ENCODE results near the gene CENPX.

Gene CENPX

DNA sequence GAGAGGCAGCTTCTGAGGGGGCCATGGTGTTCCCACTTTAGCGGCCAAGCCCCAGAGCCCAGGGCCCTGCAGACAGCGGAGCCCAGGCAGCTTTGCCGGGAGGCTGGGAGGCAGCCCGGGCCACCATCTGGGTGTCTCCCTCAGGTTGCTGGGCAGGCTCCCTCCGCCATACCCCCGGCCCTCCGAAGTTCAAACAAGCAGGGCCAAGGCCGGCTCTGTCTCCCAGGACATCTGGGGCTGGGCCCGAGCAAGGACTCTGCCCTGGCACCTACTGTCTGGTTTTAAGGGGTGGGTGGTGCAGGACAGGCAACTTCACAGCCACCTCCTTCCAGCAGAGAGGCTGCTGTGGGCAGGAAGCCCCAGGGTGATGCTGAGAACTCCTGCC lies 40.3 kb upstream of the CENPX start:
- peak overlapping the region; percentile 95 for H3K27ac ChIP-seq
- TF ChIP-seq, protein P1, sequence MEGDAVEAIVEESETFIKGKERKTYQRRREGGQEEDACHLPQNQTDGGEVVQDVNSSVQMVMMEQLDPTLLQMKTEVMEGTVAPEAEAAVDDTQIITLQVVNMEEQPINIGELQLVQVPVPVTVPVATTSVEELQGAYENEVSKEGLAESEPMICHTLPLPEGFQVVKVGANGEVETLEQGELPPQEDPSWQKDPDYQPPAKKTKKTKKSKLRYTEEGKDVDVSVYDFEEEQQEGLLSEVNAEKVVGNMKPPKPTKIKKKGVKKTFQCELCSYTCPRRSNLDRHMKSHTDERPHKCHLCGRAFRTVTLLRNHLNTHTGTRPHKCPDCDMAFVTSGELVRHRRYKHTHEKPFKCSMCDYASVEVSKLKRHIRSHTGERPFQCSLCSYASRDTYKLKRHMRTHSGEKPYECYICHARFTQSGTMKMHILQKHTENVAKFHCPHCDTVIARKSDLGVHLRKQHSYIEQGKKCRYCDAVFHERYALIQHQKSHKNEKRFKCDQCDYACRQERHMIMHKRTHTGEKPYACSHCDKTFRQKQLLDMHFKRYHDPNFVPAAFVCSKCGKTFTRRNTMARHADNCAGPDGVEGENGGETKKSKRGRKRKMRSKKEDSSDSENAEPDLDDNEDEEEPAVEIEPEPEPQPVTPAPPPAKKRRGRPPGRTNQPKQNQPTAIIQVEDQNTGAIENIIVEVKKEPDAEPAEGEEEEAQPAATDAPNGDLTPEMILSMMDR (conservative IDR thresholded peaks at IDR 0.05): no peak

DNA sequence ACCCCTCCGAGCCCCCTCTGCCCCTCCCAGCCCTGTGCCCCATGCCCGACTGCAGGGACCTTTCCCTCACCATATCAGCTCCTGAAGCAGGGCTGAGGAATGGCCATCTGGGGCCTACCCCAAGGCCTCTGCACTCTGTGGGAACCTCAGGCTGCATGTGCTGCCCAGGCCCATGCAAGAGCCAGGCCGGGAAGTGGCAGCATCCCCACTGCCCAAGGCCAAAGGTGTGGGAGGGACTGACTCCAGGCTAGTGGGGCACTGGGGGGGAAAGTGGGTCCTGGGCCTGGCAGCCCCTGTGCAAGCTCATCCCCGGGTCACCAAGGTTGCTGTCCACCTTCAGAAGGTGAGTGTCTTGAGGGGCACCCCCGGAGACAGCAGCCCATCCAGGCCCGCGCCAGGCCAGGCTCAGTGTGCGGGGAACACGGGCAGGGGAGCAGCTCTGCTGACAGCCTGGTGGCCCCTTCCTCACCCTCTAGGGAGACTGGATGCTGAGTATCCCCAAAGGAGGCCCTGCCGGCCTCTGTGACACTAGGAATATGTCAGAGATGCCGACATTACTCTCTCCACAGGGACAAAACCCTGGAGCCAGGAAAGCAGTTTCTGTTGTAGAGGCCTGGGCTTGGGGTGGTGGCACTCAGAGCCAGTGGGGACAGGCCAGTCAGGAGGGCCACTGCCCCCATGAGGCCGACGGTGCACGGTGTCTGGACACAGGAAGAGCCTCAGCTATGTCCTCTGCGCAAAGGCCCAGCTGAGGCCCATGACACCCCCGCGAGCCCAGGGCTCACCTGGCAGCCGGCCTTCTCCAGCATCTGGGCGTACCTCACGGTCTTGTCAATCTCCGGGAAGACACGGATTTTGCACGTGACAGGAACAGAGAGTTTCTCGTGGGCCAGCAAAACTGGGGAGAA lies 39.7 kb upstream of the CENPX start:
- TF ChIP-seq, protein P1 (conservative IDR thresholded peaks at IDR 0.05): no peak
- peak overlapping the region; percentile 95 for H3K27ac ChIP-seq

DNA sequence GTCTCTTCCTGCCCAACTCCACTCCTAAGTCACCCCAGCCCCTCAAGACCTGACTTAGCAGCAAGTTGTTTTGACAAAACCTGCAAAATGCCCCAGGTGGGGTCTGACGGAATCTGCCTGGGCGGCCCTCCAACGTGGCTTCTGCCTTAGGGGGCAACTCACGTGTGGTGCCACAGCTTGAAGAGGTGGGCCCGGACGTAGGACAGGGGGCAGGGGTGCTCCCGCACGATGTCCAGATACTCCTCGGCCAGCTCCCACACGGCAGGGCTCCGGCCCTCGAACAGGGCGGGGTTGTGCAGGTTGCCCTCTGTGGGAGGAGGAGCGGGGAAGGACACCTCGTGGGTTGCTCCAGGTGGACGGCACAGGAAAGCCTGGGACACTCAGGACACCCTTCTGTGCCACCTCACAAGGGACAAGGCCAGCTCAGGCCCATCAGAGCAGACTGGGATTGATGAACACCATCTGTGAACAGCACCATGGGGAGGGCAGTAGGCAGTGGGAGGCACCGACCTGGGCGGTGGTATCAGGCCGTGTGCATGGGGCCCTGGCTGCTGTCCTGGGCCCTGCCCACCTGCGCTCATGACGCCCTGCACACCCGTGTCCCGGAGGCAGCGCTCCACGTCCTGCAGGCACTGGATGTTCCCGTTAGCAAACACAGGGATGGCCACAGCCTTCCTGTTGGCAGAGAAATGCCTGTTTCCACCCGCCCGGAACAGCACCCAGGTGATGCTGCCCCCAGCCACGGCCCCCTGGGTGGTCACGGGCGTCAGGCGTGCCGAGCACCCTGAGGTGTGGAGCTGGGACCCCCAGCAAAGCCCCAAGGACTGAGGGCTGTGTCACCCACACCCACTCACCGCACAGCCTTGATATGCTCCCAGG lies 38.6 kb upstream of the CENPX start:
- peak overlapping the region; percentile 95 for H3K27ac ChIP-seq

DNA sequence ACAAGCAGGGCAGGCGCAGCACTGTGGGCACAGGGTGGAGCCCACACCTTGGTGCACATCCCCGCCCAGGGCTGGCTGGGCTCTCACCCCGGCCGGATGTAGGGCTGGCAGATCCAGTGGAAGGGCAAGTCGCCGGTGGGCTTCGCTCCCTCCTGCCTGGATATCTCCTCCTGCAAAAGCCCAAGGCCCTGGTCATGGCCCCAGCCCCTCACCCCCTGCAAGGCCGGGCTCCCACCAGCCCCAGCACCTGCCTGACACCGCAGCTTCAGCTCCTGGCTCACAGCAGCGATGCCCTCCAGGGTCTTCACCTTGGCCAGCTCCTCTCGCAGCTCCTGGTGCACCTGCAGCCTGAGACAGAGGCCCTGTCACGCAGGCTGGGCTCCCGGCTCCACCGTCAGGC lies 37.9 kb upstream of the CENPX start:
- TF ChIP-seq, protein P1 (conservative IDR thresholded peaks at IDR 0.05): no peak
- H3K27ac ChIP-seq: peak overlapping the region; percentile 95

More for the DNA sequence above, 38.6 kb upstream of the CENPX start:
- TF ChIP-seq, protein P1 (conservative IDR thresholded peaks at IDR 0.05): no peak

DNA sequence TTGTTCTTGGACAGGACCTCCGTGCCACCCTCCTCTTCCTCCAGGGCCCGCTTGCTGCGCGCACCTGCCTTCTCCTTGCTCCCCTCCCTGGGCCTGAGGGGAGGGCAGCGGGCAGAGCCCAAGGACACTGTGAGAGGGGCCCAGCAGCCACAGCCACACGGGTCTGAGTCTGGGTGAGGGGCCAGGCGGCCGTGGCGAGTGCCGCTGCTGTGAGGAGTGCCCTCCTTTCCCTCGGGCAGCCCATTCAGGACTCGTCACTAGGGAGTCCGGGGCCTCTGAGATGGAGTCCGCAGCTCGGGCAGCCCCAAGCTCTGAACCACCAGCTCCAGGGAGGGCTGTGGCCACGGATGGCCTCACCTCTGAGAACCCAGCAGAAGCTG lies 37.3 kb upstream of the CENPX start:
- H3K27ac ChIP-seq: peak overlapping the region; percentile 95
- TF ChIP-seq, protein P1 (conservative IDR thresholded peaks at IDR 0.05): no peak

DNA sequence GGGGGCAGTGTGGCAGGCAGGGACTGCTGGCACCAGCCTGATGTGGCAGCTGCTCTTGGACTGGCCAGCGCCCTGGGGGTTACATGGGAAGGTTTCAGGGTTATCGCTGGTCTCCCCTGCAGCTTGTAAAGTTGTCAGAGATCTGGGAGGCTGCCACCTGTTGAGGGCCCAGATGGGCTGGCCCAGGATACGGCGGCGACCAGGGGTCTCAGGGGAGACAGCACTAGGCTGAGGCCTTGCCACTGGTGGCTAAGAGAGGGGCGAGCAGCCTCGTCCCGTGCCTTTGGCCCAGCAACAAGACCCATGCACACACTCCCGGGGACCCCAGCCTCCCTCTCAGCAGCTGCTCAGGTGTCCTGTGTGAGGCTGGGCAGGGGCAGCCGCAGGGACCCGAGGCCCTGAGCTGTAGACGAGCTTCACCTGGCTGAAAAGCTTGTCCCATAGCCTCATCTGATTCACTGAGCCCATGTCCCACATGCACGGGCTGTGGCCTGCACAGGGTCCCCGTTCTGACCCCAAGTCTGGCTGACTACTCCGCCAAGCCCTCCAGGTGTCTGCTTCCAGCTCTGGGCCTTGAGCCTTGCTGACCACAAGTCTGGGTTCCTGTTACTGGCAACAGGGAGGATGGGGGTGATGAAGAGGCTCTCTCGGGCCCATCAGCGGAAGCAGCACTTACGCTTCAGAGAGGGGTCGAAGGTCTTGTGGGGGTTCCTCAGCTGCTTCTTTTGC lies 36.8 kb upstream of the CENPX start:
- TF ChIP-seq, protein P1 (conservative IDR thresholded peaks at IDR 0.05): no peak
- peak overlapping the region; percentile 95 for H3K27ac ChIP-seq

Data from VCaP (cell line).